Measurements from ENCODE around the gene CYSTM1. TPM values are rescaled to one million over a fixed set of nuclear protein-coding genes. Genes with fewer than 3 reads are reported as not detected.
A peak's percentile ranks its signal among the peaks of the same experiment; 100 is the strongest.

CYSTM1 gene
- total RNA-seq, 2 donors from 2014 or later: 56.8 to 97.2 TPM

GRCh38 chr5:140240987-140241706 is 66.2 kb downstream of the CYSTM1 start:
- Histone ChIP-seq H3K36me3 (replicated peaks in 1 of 2; ENCODE audit: insufficient read depth in 1 of 2, low read depth in 2 of 2) (no peaks in the 10 kb centered on the region), H3K27ac (peak overlapping the region in 3 of 4 donors; percentile 51 to 74 (median 69)), H3K4me1 (peaks cover 53% of the 10 kb centered on the region), H3K4me3 (no peak overlapping the region), H3K27me3 (no peaks in the 10 kb centered on the region), H3K9me3 (no peaks in the 10 kb centered on the region)
- 22 to 28% methylated on average over 7 to 9 of the region's 9 CpGs for WGBS, 2 donors
- peak; percentile 77 to 93 (median 92) for DNase-seq
- peak; percentile 72 for ATAC-seq
- intact Hi-C loops (cut with DNase I): no loop called here
- TF ChIP-seq POLR2A (IDR thresholded peaks at IDR 0.05) (no peak), CTCF (IDR thresholded peaks at IDR 0.05) (no peak)

GRCh38 chr5:140242099-140242498 is 67.1 kb downstream of the CYSTM1 start:
- no peaks in the 10 kb centered on the region for H3K27me3 ChIP-seq
- H3K36me3 ChIP-seq (replicated peaks in 1 of 2; ENCODE audit: insufficient read depth in 1 of 2, low read depth in 2 of 2): no peaks in the 10 kb centered on the region
- peaks cover 53% of the 10 kb centered on the region for H3K4me1 ChIP-seq

GRCh38 chr5:140242890-140243585 is 68.0 kb downstream of the CYSTM1 start:
- TF ChIP-seq CTCF (IDR thresholded peaks at IDR 0.05) (no peak), POLR2A (IDR thresholded peaks at IDR 0.05) (no peak)
- Histone ChIP-seq H3K36me3 (replicated peaks in 1 of 2; ENCODE audit: insufficient read depth in 1 of 2, low read depth in 2 of 2) (no peaks in the 10 kb centered on the region), H3K4me3 (no peak overlapping the region), H3K9me3 (no peaks in the 10 kb centered on the region), H3K27me3 (no peaks in the 10 kb centered on the region), H3K4me1 (peaks cover 53% of the 10 kb centered on the region), H3K27ac (peak overlapping the region in 3 of 4 donors; percentile 29 to 74 (median 51))
- no peak for ATAC-seq
- peak in 3 of 4 donors; percentile 36 to 61 (median 60) for DNase-seq
- WGBS, 2 donors: 27 to 50% methylated on average over 3 to 4 of the region's 4 CpGs
- intact Hi-C loops (cut with DNase I): no loop called here

More at GRCh38 chr5:140242099-140242498, 67.1 kb downstream of the CYSTM1 start:
- intact Hi-C loops (cut with DNase I): no loop called here
- ATAC-seq: no peak
- no peak for TF ChIP-seq CTCF (IDR thresholded peaks at IDR 0.05)
- no peak for TF ChIP-seq POLR2A (IDR thresholded peaks at IDR 0.05)
- Histone ChIP-seq H3K9me3 (no peaks in the 10 kb centered on the region), H3K4me3 (no peak overlapping the region), H3K27ac (peak overlapping the region in 3 of 4 donors; percentile 51 to 74 (median 69))
- 84 to 85% methylated on average over 5 of the region's 5 CpGs for WGBS, 2 donors
- DNase-seq: no peak

DNA sequence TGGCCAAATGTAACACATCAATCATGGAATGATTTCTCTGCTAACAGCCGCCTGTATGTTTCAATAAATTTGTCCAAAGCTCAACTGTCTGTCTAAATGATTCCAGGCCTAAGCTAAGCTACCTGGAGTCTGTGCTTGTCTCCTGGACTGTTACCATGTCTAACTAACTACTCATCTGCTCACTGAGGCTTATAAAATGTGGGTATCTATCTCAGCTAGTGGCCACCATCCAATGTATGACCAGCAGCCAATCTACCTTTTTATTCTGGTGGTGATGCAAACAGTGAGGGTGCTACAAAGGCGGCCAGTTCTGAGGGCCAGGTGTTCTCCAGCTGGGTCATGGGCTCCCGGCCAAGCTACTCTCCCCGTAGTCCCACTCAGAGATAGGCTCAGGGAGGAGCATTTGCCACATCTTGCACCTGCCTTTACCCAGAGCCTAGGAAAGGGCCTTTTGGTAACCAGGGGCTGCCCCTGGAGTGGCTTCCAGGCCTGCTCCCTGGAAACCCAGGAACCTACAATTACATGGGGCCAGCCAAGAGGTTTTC is 68.8 kb downstream of the CYSTM1 start:
- H3K27me3 ChIP-seq: no peaks in the 10 kb centered on the region
- H3K36me3 ChIP-seq (replicated peaks in 1 of 2; ENCODE audit: insufficient read depth in 1 of 2, low read depth in 2 of 2): no peaks in the 10 kb centered on the region
- no peaks in the 10 kb centered on the region for H3K9me3 ChIP-seq
- ATAC-seq (peak; percentile 39), DNase-seq (peak; percentile 59 to 88 (median 78))
- peaks cover 53% of the 10 kb centered on the region for H3K4me1 ChIP-seq
- 44 to 71% methylated on average over 1 to 4 of the region's 4 CpGs for WGBS, 2 donors
- no peak for TF ChIP-seq POLR2A (IDR thresholded peaks at IDR 0.05)
- no peak for TF ChIP-seq CTCF (IDR thresholded peaks at IDR 0.05)
- no peak overlapping the region for H3K4me3 ChIP-seq
- peak overlapping the region in 2 of 4 donors; percentile 7 to 50 for H3K27ac ChIP-seq
- intact Hi-C loops (cut with DNase I): no loop called here

Measured in body of pancreas (tissue), 4 donors.